Stimulated activated CD4-positive, alpha-beta T cell treated with anti-CD3 and anti-CD28 coated beads, Interleukin-2, amount 100 ng/mL, for 24 hours (primary cell): ENCODE measurements around the gene GOLGA2.

Experiments
- DNase-seq, 2 donors: peaks; one replicate each; pipeline ENCODE4 v3.0.0-alpha.2; 2020

The GOLGA2 gene

GRCh38 chr9:128211186-128211980, 64.4 kb downstream of the GOLGA2 start:
- DNase-seq, result no peak

- no peak for DNase-seq
These were observed 66.7 kb downstream of the GOLGA2 start for GRCh38 chr9:128208946-128209669.

GRCh38 chr9:128208386-128208785, 67.4 kb downstream of the GOLGA2 start:
- no peak for DNase-seq

- DNase-seq, result no peak
These were observed 68.6 kb downstream of the GOLGA2 start for GRCh38 chr9:128206916-128207910.

- no peak for DNase-seq
These were observed 69.3 kb downstream of the GOLGA2 start for GRCh38 chr9:128206484-128206883.
